HG02588 (cell line): ENCODE results near the gene TBC1D9B.

Source experiments
- ATAC-seq: cut with Tn5 transposase; IDR thresholded peaks from one replicate; pipeline ENCODE4 v1.9.1; 2021; ENCODE audit warnings: mild to moderate bottlenecking, moderate library complexity; ENCODE audit not compliant: unreplicated experiment

TBC1D9B gene

DNA sequence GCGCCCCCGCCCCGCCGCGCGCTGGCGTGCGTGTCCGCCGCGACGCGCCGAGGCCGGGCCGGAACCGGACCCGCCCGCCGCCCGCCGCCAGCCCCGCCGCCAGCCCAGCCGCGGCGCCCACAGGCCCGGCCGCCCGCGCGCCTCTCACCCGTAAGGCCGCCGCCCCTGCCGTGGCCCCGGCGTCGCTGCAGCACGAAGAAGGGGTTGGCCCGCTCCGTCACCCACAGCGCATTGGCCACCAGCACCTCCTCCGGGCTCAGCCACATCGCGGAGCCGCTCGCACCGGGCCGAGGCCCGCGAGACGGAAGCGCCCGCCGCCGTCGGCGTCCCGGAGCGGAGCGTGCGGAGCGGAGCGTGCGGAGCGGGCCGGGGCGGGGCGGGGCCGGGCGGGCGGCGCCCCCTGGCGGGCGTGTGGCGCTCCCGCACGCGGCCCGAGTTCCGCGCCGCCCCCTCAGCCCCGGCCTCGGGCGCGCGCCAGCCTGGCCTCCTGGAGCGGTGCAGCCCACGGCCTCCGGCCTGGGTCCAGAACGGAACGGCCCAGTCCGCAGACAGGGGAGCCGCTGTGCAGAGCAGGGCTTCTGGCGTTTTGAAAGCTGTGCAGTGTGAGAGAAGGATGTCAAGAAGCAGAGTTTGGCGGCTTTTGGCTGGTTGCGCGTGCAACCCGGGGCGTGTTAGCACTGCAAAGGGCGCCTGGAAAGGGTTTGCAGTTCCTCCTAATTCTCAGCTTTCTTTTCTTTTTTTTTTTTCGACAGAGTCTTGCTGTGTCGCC is at the start of gene TBC1D9B:
TSS of gene TBC1D9B (minus strand) at position 342 of the 769 bp plus-strand sequence. CDS start at position 266, 76 bp downstream.
- peak; percentile 87 for ATAC-seq

DNA sequence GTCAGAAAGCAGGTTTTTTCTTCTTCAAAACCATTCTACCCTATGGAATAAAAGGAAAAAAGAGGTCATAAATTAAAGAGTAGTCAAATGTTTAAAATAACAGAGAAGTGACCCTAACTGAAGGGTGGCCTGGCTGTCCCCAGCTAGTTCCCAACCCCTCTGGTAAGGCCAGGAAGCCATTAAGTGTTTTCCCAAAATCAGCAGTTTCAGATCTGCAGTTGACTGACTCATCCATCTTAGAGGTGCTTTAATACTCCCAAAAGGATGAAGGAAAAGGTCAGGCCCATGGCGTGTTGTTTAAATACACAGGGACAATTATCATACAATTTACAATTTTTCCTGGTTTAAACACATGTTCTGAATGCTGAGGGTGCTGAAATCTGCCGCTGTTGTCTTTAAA is 47.9 kb upstream of the TBC1D9B start:
- no peak for ATAC-seq

DNA sequence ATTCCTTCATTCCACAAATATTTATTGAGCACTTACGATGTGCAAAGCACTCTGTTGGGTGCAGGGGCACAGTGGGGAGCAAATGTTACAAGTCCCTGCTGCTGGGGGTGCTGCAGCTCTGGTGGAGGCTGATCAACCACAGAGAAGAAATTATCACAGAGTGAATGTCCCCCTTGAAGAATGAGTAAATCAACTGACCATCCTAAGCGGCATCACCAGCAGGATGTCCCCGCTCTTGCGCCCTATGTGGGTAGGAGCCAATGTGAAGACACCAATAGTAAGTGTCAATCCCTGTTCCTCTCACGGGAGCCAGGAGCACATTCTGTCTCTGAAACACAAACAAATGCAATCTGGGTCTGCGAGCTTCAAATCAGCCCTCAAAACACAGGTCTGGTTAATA is 47.4 kb upstream of the TBC1D9B start:
- no peak for ATAC-seq

DNA sequence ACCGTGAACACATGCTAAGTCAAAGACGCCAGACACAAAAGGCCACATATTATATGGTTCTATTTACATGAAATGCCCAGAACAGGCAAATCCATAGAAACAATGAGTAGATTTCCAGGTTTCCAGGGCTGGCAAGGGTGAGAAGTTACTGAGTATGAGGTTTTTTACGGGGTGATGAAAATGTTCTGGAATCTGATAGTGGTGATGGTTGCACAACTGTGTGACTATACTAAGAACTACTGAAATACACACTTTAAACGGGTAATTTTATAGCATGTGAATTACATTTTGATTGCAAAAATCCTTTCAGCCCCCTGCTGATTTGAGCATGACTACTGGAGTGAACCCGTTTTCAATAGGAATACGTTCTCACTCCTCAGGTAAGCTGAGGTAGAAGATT is 46.7 kb upstream of the TBC1D9B start:
- no peak for ATAC-seq

DNA sequence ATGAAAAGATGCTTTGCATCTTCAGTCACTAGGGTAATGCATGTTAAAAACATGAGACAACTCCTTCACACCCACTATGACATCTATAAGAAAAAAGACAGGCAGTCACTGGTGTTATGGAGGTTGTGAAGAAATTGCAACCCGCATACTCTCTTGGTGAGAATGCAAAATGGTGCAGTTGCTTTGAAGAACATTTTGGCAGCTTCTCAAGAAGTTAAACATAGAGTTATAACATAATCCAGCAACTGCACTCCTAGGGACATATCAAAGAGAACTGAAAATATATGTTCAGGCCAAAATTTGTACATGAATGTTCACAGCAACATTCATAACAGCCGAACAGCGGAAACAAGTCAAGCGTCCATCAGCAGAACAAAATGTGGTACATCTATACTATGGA is 46.3 kb upstream of the TBC1D9B start:
- no peak for ATAC-seq

DNA sequence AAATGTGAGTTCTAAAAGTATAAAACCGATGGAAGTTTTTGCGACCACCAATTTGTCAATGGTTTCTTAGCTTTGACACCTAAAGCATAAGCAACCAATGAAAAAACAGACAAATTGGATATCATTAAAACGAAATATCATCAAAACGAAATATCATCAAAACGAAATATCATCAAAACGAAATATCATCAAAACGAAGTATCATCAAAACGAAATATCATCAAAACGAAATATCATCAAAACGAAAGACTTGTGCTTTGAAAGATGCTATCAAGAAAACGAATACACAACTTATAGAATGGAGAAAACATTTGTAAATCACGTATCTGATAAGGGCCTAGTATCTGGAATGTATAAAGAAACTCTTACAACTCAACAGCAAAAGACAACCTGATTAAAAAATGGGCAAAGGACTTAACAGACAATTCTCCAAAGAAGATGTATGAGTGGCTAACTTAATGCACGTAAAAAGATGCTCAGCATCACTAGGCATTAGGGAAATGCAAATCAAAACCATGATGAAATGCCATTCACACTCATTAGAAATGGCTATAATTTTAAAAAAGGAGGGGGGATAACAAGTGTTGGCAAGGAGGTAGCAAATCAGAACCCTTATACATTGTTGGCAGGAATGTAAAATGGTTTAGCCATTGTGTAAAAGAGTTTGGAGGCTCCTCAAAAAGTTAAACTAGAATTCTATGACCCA is 29.4 kb upstream of the TBC1D9B start:
- ATAC-seq = no peak

DNA sequence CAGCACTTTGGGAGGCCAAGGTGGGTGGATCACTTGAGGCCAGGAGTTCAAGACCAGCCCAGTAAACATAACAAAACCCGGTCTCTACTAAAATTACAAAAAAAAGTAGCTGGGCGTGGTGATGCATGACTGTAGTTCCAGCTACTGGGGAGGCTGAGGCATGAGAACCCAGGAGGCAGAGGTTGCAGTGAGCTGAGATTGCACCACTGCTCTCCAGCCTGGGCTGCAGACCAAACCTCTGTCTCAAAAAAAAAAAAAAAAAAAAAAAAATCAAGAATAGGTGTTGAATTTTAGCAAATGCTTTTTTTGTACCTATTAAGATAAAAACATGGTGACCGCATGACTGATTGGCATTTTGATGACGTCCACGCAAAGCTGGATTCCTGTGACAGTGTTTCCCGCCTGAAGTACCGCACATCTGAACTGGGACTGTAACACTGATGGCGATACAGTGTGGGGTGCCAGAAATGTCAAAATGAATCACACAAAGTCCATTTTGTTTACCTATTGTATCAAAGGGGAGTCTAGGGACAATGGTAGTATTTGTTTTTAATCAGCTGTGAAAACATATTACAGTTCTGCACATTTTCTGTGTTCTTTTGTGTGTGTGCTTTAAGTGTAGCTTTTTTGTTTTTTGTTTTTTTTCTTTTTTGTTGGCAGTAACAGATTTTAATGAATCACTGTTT is 23.2 kb upstream of the TBC1D9B start:
- no peak for ATAC-seq

DNA sequence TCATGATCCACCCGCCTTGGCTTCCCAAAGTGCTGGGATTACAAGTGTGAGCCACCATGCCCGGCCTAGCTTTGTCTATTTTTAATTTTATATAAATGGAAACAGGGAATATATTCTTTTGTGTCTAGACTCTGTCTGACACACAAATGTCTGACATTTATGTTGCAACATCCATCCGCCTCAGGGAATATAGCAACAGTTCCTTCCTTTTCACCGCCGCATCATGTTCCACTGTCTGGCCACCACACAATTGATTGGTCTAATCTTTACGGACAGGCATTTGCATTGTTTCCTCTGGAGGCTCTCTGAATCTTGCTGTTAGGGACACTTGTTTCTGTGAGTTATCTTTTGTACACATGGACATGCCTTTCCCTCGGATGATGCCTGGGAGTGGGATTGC is 20.1 kb upstream of the TBC1D9B start:
- ATAC-seq = no peak

DNA sequence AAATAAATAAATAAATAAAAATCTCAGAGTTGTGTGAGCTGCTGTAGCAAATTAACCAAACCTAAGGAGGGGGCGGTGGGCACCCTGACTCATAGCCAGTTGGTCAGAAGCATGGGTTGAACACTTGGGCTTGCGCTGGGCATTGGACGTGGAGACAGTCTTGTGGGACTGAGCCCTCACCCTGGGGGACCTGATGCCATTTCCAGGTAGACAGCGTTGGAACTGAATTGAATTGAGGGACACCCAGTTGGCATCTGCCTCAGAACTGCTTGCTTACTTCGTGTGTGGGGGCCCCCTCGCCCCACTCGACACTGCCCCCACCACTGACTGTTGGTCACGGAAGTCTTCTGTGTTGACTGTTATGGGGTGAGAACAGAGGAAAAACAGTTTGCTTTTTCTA is 19.0 kb upstream of the TBC1D9B start:
- ATAC-seq = no peak

DNA sequence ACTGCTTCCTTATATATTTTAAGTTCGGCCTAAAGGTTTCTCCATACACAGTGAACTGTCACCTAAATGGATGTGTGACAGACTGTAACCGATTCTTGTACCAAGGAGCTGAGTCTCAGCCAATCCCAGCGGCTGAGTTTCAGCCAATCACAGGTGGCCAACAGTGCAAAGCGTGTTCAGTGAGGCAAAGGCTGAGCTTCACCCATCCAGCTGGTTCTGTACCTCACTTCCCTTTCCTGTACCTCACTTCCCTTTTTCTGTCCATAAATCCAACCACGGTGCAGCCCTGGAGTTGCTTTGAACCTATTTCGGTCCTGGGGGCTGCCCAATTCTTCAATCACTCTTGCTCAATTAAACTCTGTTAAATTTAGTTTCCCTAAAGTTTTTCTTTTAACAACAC is 15.7 kb upstream of the TBC1D9B start:
- ATAC-seq = no peak

DNA sequence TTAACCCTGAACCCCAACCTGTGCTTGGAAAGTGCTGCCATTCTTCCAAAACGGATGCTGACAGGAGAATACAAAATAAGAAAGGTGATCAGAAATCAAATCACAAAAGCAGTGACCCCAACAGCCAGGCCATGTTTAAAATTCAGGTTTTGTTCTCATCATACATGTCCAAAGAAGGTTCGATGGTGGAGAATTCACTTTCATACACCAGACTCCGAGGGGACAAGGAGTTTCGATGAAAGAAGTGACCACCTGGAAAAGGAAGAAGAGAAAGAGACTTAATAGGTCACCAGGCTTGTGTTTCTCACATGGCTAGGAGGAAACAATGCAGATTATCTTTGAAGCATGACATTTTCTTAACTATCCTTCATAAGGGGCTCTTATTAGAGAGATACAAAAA is 12.5 kb upstream of the TBC1D9B start:
- ATAC-seq = no peak

DNA sequence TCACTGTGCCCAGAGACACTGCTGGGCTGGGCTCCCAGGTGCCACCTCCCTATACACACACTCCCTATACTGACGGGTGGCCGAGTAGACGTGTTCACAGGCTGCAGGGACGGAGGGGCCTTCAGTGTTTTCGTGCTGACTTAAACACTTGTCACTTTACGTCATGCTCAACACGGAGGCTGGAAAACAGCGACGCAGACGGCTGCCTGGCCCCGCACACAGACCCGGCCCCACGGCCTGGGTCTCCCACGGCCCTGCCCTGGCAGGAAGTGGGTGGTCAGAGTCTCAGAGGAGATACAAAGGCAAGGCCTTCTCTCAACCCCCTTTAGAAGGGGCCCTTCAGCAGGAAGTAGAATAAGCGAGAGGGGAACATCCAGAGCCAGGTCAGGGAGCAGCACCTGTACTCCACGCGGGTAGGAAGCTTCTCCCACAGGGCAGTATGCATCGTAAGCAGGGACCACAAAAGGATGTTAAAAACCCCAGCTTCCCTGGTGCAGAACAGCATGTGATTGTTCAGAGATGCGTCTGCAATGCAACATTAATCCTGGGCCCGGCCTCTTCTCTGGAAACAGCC is 11.9 kb upstream of the TBC1D9B start:
- ATAC-seq = no peak

DNA sequence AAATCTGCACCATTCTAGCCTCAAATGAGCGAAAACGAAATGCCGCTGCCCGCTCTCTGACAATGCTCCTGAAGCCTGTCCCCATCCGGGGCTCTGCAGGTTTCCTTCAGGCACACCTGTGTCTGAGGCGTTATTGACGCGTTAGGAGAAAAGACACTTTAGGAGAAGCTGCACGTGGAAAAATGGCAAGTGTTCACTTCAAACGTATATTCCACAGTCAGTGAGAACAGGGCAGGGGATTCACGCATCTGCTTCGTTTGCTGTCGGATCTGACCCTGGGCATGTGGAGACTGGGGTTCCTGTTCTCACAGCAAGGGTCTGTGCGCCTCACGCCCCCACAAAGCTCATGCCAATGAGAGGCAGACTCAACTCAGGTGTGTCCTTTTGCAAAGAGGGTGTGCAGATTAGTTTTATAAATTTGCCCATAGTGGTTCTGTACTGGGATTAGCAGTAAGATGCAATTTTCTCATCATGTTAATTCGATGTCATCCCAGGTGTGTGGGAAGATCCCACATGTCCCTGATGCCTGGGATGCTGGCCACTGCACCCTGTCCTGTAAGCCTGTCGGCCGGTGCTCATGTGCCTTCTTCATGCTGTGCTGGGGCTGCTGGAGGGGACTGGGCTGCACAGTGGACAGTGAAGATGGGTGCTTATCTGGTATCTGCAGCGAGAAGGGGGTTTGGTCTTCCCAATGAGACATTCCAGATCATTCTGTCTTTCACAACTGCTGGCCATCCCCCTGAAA is 11.2 kb upstream of the TBC1D9B start:
- ATAC-seq = no peak

DNA sequence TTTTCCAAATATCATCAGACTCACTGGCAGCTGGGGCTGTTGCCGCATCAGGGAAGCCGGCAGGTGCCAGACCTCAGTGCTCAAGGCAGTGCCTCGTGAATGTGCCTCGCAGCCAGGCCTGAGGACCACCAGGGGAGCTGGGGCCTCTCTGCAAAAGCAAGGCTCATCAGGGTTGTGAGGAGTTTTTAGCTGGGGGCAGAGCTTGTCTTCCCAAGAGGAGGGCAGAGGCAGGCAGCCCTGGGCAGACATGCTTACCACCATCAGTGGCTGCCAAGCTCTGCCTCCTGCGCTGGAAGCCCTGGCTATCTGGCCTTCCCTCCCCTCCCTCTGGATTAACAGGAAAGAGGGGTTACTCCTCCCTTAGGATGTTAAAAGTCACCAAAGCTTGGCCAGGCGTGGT is 8.8 kb upstream of the TBC1D9B start:
- no peak for ATAC-seq

DNA sequence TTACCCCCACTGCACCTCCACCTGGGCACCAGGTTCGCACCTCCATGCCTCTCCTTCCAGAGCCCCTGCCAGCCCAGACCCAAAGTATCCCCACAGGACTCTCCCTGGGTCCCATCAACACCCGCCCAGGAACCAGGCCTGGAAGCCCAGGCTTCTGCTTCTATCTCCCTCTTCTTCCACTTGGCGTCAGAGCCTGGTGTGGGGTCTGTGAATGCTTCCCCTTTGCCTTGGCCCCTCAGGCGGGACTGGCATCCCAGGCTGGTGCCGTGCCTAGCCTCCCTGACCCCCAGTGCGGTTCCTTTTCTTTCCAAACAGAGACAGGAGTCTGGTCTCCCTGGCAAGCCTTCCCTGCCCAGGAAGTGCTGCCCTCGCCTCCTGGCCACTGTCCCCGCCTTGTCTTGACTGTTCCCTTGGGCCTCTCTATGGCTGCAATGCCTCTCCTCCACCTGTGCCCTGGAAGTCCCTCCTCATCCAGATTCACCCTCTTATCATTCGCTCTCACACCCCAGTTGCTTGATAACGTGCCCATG is 7.8 kb upstream of the TBC1D9B start:
- ATAC-seq = no peak

DNA sequence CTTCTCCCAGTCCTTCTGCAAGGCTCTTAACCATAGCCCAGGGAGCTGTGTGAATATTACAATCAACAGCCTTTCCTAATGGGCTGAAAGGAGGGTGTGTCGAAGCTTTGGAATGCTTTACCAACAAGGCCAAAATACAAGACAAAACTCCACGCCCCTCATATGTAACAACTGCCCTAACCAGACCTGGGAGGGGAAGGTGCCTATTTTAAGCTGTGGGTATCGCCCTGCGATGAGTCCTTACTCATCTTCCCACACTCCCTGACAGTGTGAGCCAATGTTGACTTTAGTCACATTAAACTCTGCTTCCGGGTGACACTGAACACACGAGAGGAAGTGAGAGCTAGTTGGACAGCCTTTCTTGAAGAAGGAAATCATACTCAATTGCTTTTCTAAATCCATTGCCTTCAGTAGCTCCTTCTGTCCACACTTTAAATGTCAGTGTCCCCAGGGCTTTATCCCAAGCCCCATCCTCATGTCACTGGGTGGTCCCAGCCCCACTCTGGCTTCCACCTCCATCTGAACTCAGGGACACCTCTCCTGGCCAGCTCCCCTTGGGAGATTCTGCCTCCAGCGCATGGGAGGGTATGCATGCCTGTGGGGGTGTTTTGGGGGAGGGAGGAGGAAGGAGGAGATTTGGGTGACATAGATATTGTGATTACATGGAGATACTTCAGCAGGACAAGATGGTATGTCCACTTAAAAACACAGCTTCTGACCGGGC is 6.5 kb upstream of the TBC1D9B start:
- ATAC-seq = no peak

DNA sequence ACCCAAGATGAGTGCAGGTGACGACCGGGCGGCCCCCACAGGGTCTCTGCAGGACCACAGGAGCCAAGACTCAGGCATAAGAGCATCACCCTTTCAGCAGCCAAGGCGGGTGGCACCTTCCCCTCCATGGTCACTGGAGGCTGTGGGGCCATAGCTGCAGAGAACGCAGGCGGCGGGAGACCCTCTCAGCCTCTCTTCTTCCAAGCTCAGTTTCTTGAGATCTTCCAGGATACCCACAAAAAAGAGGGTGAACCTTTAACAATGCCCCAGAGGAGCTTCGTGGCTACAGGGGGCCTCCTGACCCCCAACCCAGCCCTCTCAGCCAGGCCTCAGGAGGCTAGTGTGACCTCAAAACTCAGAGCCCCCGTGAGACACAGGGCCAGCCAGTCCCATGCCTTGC is 5.8 kb upstream of the TBC1D9B start:
- ATAC-seq = no peak

DNA sequence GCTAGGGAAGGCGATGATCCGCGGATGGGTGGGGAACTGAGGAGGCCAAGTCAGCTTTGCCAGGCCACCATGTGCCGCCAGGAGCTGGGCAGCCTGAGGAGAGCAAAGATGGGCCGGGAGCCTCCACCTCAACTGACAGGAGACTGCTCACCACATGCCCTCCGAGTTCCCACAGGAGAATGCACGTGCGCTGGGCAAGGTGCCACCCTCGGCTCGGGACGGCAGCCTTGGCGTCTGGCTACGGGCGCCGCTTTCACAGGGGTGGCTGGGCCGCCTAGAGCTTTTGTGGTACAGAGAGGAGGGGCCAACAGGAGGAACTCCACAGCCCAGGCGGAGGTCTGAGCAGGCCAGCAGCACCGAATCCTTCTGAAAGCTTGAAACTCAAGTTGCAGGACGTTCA is 5.3 kb upstream of the TBC1D9B start:
- ATAC-seq = no peak

DNA sequence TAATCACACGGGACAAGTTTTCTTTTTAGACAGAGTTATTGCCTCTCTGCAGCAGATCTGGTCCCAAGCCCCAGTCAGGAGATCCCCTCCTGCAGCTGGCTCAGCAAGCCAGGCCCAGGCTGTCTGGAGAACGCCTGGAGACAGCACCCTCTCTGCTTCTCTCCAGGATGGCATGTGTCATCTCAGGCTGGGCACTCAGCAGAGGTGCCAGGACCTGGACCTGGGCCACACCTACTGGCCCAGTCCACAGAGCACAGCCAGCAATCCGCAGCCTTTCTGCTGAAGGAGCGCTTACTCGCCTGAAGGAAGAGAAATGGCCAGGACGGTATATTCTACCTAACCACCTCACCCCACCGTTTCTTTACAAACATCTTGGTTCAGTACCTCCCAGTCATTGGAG is 4.7 kb upstream of the TBC1D9B start:
- ATAC-seq = no peak

DNA sequence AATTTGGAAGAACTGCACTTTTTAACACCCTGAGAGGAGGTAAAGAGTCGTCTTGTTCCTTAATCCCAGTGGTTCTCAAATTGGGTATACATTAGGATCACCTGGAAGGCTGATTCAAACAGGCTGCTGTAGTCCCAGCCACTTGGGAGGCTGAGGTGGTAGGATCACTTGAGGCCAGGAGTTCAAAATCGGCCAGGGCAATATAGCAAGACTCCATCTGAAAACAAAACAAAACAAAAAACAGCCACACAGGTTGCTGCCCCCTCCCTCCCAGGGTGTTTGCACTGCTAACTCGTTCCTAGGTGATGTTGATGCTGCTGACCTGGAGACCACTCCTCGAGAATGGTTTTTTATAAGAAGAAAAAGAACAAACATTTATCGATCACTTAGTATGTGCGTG is 1.5 kb upstream of the TBC1D9B start:
- ATAC-seq = no peak
